ENCODE results near the gene KMT2C.

Gene KMT2C

GRCh38 chr7:152130658-152131590, 304.9 kb downstream of the KMT2C start:
- Histone ChIP-seq H3K36me3 (peaks cover 45% of the 10 kb centered on the region), H3K4me1 (0 out of 2 replicates have a peak, but pooled peaks cover 6% of the 10 kb centered on the region), H3K9me3 (no peaks in the 10 kb centered on the region), H3K4me3 (ENCODE audit: low read depth, low read length) (no peak overlapping the region), H3K27me3 (no peaks in the 10 kb centered on the region)
- no peak for TF ChIP-seq CTCF (IDR thresholded peaks at IDR 0.05; ENCODE audit: low read depth, low read length)
- DNase-seq: no peak

DNA sequence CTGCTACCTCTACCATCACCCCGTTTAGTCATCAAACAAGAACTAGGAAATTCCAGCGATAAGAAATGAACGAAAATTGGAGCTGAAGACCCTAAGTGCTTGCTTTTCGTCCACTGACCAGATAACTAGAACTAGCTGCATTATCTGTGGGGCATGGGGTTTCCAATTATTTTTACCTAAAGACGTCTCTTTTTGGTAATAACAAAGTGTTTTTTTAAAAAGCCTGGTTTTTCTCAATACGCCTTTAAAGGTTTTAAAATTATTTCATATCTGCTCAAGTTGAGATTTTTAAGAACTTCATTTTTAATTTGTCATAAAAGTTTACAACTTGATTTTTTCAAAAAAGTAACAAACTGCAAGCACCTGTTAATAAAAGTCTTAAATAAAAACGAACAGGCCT, 306.1 kb downstream of the KMT2C start:
- DNase-seq: no peak
- Histone ChIP-seq H3K4me1 (0 out of 2 replicates have a peak, but pooled peaks cover 6% of the 10 kb centered on the region), H3K9me3 (no peaks in the 10 kb centered on the region), H3K27me3 (no peaks in the 10 kb centered on the region), H3K4me3 (ENCODE audit: low read depth, low read length) (no peak overlapping the region), H3K36me3 (peaks cover 57% of the 10 kb centered on the region)
- TF ChIP-seq CTCF (IDR thresholded peaks at IDR 0.05; ENCODE audit: low read depth, low read length): no peak

- TF ChIP-seq CTCF (IDR thresholded peaks at IDR 0.05; ENCODE audit: low read depth, low read length): no peak
- Histone ChIP-seq H3K4me3 (ENCODE audit: low read depth, low read length) (no peak overlapping the region), H3K27me3 (no peaks in the 10 kb centered on the region), H3K4me1 (0 out of 2 replicates have a peak, but pooled peaks cover 6% of the 10 kb centered on the region), H3K9me3 (no peaks in the 10 kb centered on the region), H3K36me3 (peaks cover 63% of the 10 kb centered on the region)
- DNase-seq: no peak
Measured at GRCh38 chr7:152128741-152129461, 306.9 kb downstream of the KMT2C start.

GRCh38 chr7:152128252-152128651, 307.6 kb downstream of the KMT2C start:
- peaks cover 61% of the 10 kb centered on the region for H3K36me3 ChIP-seq
- H3K4me3 ChIP-seq (ENCODE audit: low read depth, low read length): no peak overlapping the region
- TF ChIP-seq CTCF (IDR thresholded peaks at IDR 0.05; ENCODE audit: low read depth, low read length): no peak
- no peak for DNase-seq
- no peaks in the 10 kb centered on the region for H3K27me3 ChIP-seq
- H3K9me3 ChIP-seq: no peaks in the 10 kb centered on the region
- H3K4me1 ChIP-seq: 0 out of 2 replicates have a peak, but pooled peaks cover 5% of the 10 kb centered on the region

DNA sequence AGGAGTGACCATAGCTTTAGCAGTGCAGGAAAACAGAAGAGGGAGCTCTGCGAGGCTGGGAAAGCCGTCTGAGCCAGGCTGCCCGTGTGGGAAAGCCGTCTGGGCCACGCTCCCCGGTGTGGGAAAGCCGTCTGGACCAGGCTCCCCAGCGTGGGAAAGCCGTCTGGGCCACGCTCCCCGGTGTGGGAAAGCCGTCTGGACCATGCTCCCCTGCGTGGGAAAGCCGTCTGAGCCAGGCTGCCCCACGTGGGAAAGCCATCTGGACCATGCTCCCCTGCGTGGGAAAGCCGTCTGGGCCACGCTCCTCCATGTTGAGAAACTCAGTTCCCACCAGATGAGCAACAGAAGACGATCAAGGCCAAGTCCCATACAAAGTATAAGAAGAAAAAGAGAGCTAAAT, 308.6 kb downstream of the KMT2C start:
- peaks cover 63% of the 10 kb centered on the region for H3K36me3 ChIP-seq

More for the DNA sequence above, 308.6 kb downstream of the KMT2C start:
- H3K9me3 ChIP-seq: no peaks in the 10 kb centered on the region
- H3K27me3 ChIP-seq: no peaks in the 10 kb centered on the region
- no peak overlapping the region for H3K4me3 ChIP-seq (ENCODE audit: low read depth, low read length)
- TF ChIP-seq CTCF (IDR thresholded peaks at IDR 0.05; ENCODE audit: low read depth, low read length): no peak
- H3K4me1 ChIP-seq: no peaks in the 10 kb centered on the region
- DNase-seq: no peak
